ENCODE results near the gene ACTR6.
"Not testable (repeated sequence)": the region's sequence is repeated elsewhere in the genome, so short reads cannot be mapped to it uniquely, and the experiment has no call there.

The ACTR6 gene

GRCh38 chr12:100221523-100221922 is 20.9 kb downstream of the ACTR6 start:
- DNase-seq (ENCODE audit: low read depth), result no peak

GRCh38 chr12:100222173-100222572 is 21.6 kb downstream of the ACTR6 start:
- not testable (repeated sequence) for DNase-seq (ENCODE audit: low read depth)

- no peak for DNase-seq (ENCODE audit: low read depth)
Observed at GRCh38 chr12:100225491-100225890, 24.9 kb downstream of the ACTR6 start.

- DNase-seq (ENCODE audit: low read depth), result no peak
Observed at GRCh38 chr12:100229036-100229635, 28.5 kb downstream of the ACTR6 start.

- DNase-seq (ENCODE audit: low read depth), result no peak
Observed at GRCh38 chr12:100229876-100230275, 29.3 kb downstream of the ACTR6 start.

- DNase-seq (ENCODE audit: low read depth), result not testable (repeated sequence)
Observed at GRCh38 chr12:100231873-100232272, 31.3 kb downstream of the ACTR6 start.

GRCh38 chr12:100234166-100234565 is 33.6 kb downstream of the ACTR6 start:
- DNase-seq (ENCODE audit: low read depth), result no peak

GRCh38 chr12:100234591-100235304 is 34.1 kb downstream of the ACTR6 start:
- no peak for DNase-seq (ENCODE audit: low read depth)

- no peak for DNase-seq (ENCODE audit: low read depth)
Observed at GRCh38 chr12:100238801-100239200, 38.2 kb downstream of the ACTR6 start.

GRCh38 chr12:100239589-100239988 is 39.0 kb downstream of the ACTR6 start:
- no peak for DNase-seq (ENCODE audit: low read depth)

- no peak for DNase-seq (ENCODE audit: low read depth)
Observed at GRCh38 chr12:100243137-100243536, 42.5 kb downstream of the ACTR6 start.

GRCh38 chr12:100247765-100248164 is 47.1 kb downstream of the ACTR6 start:
- no peak for DNase-seq (ENCODE audit: low read depth)

GRCh38 chr12:100248886-100249285 is 48.3 kb downstream of the ACTR6 start:
- no peak for DNase-seq (ENCODE audit: low read depth)

GRCh38 chr12:100249941-100250340 is 49.3 kb downstream of the ACTR6 start:
- DNase-seq (ENCODE audit: low read depth), result no peak

GRCh38 chr12:100251917-100252316 is 51.3 kb downstream of the ACTR6 start:
- DNase-seq (ENCODE audit: low read depth), result no peak

GRCh38 chr12:100253437-100253836 is 52.8 kb downstream of the ACTR6 start:
- DNase-seq (ENCODE audit: low read depth), result no peak

- DNase-seq (ENCODE audit: low read depth), result no peak
Observed at GRCh38 chr12:100254876-100255275, 54.3 kb downstream of the ACTR6 start.

GRCh38 chr12:100258127-100258526 is 57.5 kb downstream of the ACTR6 start:
- no peak for DNase-seq (ENCODE audit: low read depth)

- no peak for DNase-seq (ENCODE audit: low read depth)
Observed at GRCh38 chr12:100263131-100263530, 62.5 kb downstream of the ACTR6 start.

- DNase-seq (ENCODE audit: low read depth), result not testable (repeated sequence)
Observed at GRCh38 chr12:100265107-100265506, 64.5 kb downstream of the ACTR6 start.

GRCh38 chr12:100265732-100266584 is 65.3 kb downstream of the ACTR6 start:
- no peak for DNase-seq (ENCODE audit: low read depth)

- DNase-seq (ENCODE audit: low read depth), result peak; percentile 87
Observed at GRCh38 chr12:100266585-100266834, 65.9 kb downstream of the ACTR6 start.

Data from stimulated activated CD8-positive, alpha-beta memory T cell treated with anti-CD3 and anti-CD28 coated beads, Interleukin-12 subunit alpha, Interleukin-12 subunit beta, amount 100 ng/mL, for 1 hour (primary cell).